Mesothelial cell of epicardium (in vitro differentiated cells): ENCODE data around the gene PRRT1. TPM values are rescaled to one million over a fixed set of nuclear protein-coding genes. Genes with fewer than 3 reads are reported as not detected.

Experiments used
- DNase-seq, 2 experiments: peaks; one replicate each; pipeline ENCODE4 v3.0.0; 2021; ENCODE audit warnings: low spot score in 2 of 2; ENCODE audit not compliant: unreplicated experiment in 2 of 2
- H3K27ac Mint-ChIP-seq: 2 replicates; pipeline ENCODE4 v1.8.0; 2021; ENCODE audit warnings: mixed read lengths
- H3K27me3 Mint-ChIP-seq: 2 replicates; pipeline ENCODE4 v1.8.0; 2021; ENCODE audit warnings: low read depth, mixed read lengths
- H3K36me3 Mint-ChIP-seq: 2 replicates; pipeline ENCODE4 v1.8.0; 2021; ENCODE audit warnings: mixed read lengths
- H3K4me1 Mint-ChIP-seq: 2 replicates; pipeline ENCODE4 v1.8.0; 2021; ENCODE audit warnings: mixed read lengths
- H3K4me3 Mint-ChIP-seq: 2 replicates; pipeline ENCODE4 v1.8.0; 2021; ENCODE audit warnings: mild to moderate bottlenecking, moderate library complexity, mixed read lengths
- H3K9me3 Mint-ChIP-seq: 2 replicates; pipeline ENCODE4 v1.8.0; 2021; ENCODE audit warnings: mixed read lengths
- total RNA-seq: library from RNA; stranded (reverse); gene quantifications from 3 replicates; pipeline ENCODE4 v1.2.1, GENCODE V29; 2021
- TF ChIP-seq, protein P1 (sequence below): fragments of 200-600 bp; sonication (generic); IDR thresholded peaks from one replicate; pipeline ENCODE4 v1.5.0; 2021; ENCODE audit warnings: antibody characterized with exemption; ENCODE audit not compliant: unreplicated experiment

The PRRT1 gene
- total RNA-seq, 1 donor from 2014 or later, result 3.0 TPM

DNA sequence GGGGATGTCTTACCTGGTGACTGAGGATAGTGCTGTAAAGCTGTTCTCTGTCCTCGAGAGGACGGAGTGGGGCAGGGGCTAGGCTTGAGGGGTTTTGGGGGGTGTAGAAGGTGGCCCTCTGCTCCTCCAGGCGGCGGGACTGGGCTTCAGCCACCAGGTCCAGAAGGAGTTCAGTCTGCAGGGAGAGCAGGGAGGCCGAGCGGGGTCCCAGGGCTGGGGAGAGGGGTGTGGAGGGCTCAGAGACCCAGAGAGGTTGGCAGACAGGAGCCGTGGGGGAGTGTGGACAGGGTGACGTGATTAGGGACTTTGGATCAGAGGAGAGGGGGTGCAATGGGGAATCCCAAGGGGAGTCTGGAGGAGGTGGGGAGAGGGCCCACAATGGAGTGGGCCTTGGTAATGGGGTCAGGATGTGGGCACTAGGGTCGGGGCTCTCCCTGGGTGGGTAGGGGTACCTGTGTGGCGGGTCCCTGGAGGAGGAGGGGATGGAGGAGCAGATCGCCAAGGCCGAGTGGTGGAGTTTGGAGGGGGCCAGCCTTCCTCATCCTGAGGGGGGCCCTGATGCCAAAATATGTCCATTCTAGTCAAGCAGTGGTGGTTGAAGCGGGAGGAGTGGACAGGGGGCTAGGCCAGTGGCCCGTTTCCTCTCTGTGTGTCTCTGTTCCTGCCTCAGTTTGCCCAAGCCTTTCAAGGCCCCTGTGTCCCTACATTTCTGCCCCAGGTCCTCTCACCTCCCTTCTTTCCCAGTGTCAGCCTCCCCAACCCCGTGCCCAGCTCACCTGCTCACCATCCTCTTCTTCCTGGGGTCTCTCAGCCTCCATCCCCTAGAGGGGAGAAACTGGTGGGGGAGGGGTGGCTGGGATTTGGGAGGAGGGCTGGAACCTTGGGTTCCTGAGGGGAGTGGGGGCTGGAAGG, 40.2 kb upstream of the PRRT1 start:
- H3K9me3 Mint-ChIP-seq, result no peaks in the 10 kb centered on the region
- peaks cover 8% of the 10 kb centered on the region for H3K36me3 Mint-ChIP-seq
- H3K27me3 Mint-ChIP-seq, result no peaks in the 10 kb centered on the region
- DNase-seq, result no peak
- TF ChIP-seq, protein P1, sequence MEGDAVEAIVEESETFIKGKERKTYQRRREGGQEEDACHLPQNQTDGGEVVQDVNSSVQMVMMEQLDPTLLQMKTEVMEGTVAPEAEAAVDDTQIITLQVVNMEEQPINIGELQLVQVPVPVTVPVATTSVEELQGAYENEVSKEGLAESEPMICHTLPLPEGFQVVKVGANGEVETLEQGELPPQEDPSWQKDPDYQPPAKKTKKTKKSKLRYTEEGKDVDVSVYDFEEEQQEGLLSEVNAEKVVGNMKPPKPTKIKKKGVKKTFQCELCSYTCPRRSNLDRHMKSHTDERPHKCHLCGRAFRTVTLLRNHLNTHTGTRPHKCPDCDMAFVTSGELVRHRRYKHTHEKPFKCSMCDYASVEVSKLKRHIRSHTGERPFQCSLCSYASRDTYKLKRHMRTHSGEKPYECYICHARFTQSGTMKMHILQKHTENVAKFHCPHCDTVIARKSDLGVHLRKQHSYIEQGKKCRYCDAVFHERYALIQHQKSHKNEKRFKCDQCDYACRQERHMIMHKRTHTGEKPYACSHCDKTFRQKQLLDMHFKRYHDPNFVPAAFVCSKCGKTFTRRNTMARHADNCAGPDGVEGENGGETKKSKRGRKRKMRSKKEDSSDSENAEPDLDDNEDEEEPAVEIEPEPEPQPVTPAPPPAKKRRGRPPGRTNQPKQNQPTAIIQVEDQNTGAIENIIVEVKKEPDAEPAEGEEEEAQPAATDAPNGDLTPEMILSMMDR, result no peak
- peak overlapping the region; percentile 13 for H3K4me3 Mint-ChIP-seq
- H3K27ac Mint-ChIP-seq, result peak overlapping the region; percentile 94
- peaks cover 71% of the 10 kb centered on the region for H3K4me1 Mint-ChIP-seq

DNA sequence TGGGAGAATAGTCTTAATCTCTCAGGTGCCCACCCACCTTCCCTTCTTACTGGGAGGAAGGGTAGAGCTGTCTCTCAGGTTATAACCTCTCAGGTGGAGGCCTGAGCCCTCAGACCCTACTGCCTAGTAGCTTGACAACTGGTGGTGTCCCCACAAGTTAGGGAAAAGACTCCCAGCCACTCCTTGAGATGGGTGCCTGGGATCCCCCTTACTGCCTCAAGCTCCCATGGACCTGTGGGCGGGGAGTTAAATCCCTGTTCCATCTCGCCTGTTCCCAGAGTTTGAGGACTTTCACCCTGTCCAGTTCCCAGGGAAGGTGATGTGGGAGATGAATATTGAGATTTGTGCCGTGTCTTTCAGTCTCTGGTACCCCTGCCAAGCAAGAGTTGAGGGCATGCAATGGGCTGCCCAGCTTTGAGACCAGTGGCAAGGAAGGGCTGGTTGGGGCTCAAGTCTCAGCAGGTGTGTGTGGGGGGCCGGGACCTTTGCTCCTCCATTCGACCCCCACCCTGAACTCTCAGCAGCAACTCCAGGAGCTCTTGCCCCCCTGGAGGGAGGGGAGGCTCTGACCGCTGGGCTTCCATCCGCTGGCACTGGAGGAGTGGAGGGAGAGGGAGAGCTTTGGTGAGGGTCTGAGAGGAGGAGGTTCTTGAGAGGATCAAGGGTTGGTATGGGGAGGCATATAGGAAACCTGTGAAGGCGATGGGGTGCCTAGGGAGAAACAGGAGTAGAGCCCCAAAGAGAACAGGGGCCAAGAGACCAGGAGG, 39.4 kb upstream of the PRRT1 start:
- Mint-ChIP-seq H3K27ac (peak overlapping the region; percentile 94), H3K4me1 (peaks cover 70% of the 10 kb centered on the region), H3K9me3 (no peaks in the 10 kb centered on the region), H3K27me3 (no peaks in the 10 kb centered on the region), H3K36me3 (peaks cover 13% of the 10 kb centered on the region), H3K4me3 (peak overlapping the region; percentile 40)
- TF ChIP-seq, protein P1, result no peak
- no peak for DNase-seq

GRCh38 chr6:32190054-32190851, 38.5 kb upstream of the PRRT1 start, which contains the start of gene PBX2:
TSS of gene PBX2 (minus strand) at chr6:32190202. CDS start at chr6:32189915, 287 bp downstream.
- H3K27me3 Mint-ChIP-seq, result no peaks in the 10 kb centered on the region
- H3K27ac Mint-ChIP-seq, result peak within 1 kb of the TSS; percentile 98
- H3K9me3 Mint-ChIP-seq, result no peaks in the 10 kb centered on the region
- TF ChIP-seq, protein P1, result no peak
- H3K36me3 Mint-ChIP-seq, result peaks cover 17% of the 10 kb centered on the region
- peak within 1 kb of the TSS; percentile 86 for H3K4me3 Mint-ChIP-seq
- DNase-seq, result peak; percentile 76 to 82
- H3K4me1 Mint-ChIP-seq, result peaks cover 76% of the 10 kb centered on the region

GRCh38 chr6:32189742-32190053, 38.0 kb upstream of the PRRT1 start:
- H3K27ac Mint-ChIP-seq, result peak overlapping the region; percentile 97
- H3K4me3 Mint-ChIP-seq, result peak overlapping the region; percentile 86
- H3K36me3 Mint-ChIP-seq, result peaks cover 17% of the 10 kb centered on the region
- H3K4me1 Mint-ChIP-seq, result peaks cover 71% of the 10 kb centered on the region
- H3K9me3 Mint-ChIP-seq, result no peaks in the 10 kb centered on the region
- DNase-seq, result no peak
- no peaks in the 10 kb centered on the region for H3K27me3 Mint-ChIP-seq
- TF ChIP-seq, protein P1, result no peak

GRCh38 chr6:32189069-32189741, 37.5 kb upstream of the PRRT1 start:
- Mint-ChIP-seq H3K9me3 (no peaks in the 10 kb centered on the region), H3K27me3 (no peaks in the 10 kb centered on the region), H3K4me3 (peak overlapping the region; percentile 86), H3K4me1 (peaks cover 70% of the 10 kb centered on the region), H3K36me3 (peaks cover 17% of the 10 kb centered on the region), H3K27ac (peak overlapping the region; percentile 97)
- TF ChIP-seq, protein P1, result no peak
- DNase-seq, result no peak
